H1 (cell line): Measurements from ENCODE around the gene ASS1. TPM values are rescaled to one million over a fixed set of nuclear protein-coding genes. Genes with fewer than 3 reads are reported as not detected.

Source experiments
- polyA plus RNA-seq, 7 experiments: library from polyadenylated mRNA; depleted of rRNA in 3 of 7; stranded (reverse) in 5 of 7; unstranded in 2 of 7; fragments of >200 nt in 5 of 7; fragments of 200-250 nt in 2 of 7; gene quantifications; 1 replicate in 5 of 7; 2 replicates in 1 of 7; 4 replicates in 1 of 7; pipeline versions ENCODE4 v1.2.1 to v1.2.3, GENCODE V29; 2011 to 2013; ENCODE audit warnings: missing spikeins in 2 of 7, mixed read lengths in 2 of 7
- total RNA-seq: library from RNA; stranded (reverse); fragmentation: NEBNext Ultra II Directional; extraction: Animal tissue kit (Norgen Biotek cat#: 25700); gene quantifications from 2 replicates; pipeline ENCODE4 v1.2.1, GENCODE V29; 2021
- TF ChIP-seq, protein P1 (sequence below), 3 experiments: IDR thresholded peaks; 1 replicate in 2 of 3; 2 replicates in 1 of 3; pipeline versions ENCODE4 v1.5.1 to v1.6.1; 2011; ENCODE audit warnings: low read length in 3 of 3, mild to moderate bottlenecking in 3 of 3, inconsistent platforms in 2 of 3, low read depth in 1 of 3, moderate library complexity in 1 of 3; ENCODE audit not compliant: insufficient read depth in 1 of 3; ENCODE audit errors: control extremely low read depth in 1 of 3

The ASS1 gene
- total and polyA plus RNA-seq, 2 of the 8 experiments (the other 6 are each of a cell fraction or from before 2014, with no cell fraction given) = 108 to 296 TPM

GRCh38 chr9:130487500-130487899, 42.7 kb downstream of the ASS1 start (continued):
- TF ChIP-seq, protein P1, sequence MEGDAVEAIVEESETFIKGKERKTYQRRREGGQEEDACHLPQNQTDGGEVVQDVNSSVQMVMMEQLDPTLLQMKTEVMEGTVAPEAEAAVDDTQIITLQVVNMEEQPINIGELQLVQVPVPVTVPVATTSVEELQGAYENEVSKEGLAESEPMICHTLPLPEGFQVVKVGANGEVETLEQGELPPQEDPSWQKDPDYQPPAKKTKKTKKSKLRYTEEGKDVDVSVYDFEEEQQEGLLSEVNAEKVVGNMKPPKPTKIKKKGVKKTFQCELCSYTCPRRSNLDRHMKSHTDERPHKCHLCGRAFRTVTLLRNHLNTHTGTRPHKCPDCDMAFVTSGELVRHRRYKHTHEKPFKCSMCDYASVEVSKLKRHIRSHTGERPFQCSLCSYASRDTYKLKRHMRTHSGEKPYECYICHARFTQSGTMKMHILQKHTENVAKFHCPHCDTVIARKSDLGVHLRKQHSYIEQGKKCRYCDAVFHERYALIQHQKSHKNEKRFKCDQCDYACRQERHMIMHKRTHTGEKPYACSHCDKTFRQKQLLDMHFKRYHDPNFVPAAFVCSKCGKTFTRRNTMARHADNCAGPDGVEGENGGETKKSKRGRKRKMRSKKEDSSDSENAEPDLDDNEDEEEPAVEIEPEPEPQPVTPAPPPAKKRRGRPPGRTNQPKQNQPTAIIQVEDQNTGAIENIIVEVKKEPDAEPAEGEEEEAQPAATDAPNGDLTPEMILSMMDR (IDR thresholded peaks at IDR 0.05; ENCODE audit: control extremely low read depth in 1 of 3, insufficient read depth in 1 of 3, low read depth in 1 of 3, low read length in 3 of 3) = no peak
- TF ChIP-seq, all 59 proteins: peak for 0
